Right renal pelvis (tissue), 4 donors: ENCODE measurements around the gene ASB11. TPM values are rescaled to one million over a fixed set of nuclear protein-coding genes. Genes with fewer than 3 reads are reported as not detected.

ENCODE experiments used
- DNase-seq, 4 donors: peaks; one replicate each; pipeline ENCODE4 v3.0.0-alpha.2; 2013; ENCODE audit warnings: low read depth in 4 of 4, low spot score in 3 of 4, missing footprints in 1 of 4
- polyA plus RNA-seq, 4 donors: library from polyadenylated mRNA; unstranded; fragments of 120-200 nt; gene quantifications; one replicate each; pipeline ENCODE4 v1.2.1, GENCODE V29; 2013; ENCODE audit not compliant: insufficient read length in 4 of 4

ASB11 gene, protein sequence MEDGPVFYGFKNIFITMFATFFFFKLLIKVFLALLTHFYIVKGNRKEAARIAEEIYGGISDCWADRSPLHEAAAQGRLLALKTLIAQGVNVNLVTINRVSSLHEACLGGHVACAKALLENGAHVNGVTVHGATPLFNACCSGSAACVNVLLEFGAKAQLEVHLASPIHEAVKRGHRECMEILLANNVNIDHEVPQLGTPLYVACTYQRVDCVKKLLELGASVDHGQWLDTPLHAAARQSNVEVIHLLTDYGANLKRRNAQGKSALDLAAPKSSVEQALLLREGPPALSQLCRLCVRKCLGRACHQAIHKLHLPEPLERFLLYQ
- polyA plus RNA-seq = under 1 TPM in 1 of 4 donors, not detected in 3; 0.03 TPM

DNA sequence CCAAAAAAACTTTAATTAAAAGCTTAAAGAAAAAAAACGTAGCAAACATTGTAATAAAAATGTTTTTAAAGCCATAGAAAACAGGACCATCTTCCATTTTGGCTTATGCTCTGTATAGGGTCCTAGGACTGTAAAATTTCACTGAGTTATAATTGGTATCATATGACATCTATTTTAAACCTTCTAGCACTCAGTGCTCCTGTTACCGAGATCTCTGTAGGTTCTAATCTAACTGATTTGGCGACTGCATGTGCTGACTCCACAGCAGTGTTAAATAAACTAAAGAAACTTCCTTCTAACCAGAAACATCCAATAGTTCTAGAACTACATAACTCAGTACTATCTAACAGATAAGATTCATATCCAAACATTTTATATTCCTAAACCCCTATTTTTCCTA is at the start of gene ASB11:
TSS of gene ASB11 (minus strand) at position 132 of the 400 bp plus-strand sequence. CDS start at position 97, 35 bp downstream.
- no peak for DNase-seq

GRCh38 chrX:15359701-15360100 is 44.3 kb upstream of the ASB11 start:
- DNase-seq = no peak

DNA sequence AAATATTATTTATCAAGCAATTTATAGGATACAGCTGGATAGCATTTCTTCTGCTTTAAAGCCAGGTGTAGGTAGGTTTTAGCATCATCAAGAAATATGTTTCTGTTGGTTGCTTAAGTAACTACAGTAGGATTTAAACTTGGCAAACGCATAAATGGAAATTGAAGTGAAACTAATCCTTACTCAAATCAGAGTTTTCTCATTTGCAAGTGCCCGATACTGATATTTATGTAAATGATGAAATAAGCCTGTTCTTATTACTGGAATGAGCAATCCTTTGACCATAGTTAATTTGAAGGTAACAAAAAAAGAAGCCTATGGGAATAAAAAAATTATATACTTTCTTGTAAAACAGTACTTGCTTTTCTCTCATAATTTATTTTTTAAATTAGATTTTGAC is 43.1 kb upstream of the ASB11 start:
- no peak for DNase-seq

GRCh38 chrX:15356444-15356843 is 41.0 kb upstream of the ASB11 start:
- DNase-seq = no peak

GRCh38 chrX:15350329-15350996 is 35.0 kb upstream of the ASB11 start:
- DNase-seq = no peak

GRCh38 chrX:15349046-15349445 is 33.6 kb upstream of the ASB11 start:
- peak in 3 of 4 donors; percentile 23 to 38 (median 38) for DNase-seq

DNA sequence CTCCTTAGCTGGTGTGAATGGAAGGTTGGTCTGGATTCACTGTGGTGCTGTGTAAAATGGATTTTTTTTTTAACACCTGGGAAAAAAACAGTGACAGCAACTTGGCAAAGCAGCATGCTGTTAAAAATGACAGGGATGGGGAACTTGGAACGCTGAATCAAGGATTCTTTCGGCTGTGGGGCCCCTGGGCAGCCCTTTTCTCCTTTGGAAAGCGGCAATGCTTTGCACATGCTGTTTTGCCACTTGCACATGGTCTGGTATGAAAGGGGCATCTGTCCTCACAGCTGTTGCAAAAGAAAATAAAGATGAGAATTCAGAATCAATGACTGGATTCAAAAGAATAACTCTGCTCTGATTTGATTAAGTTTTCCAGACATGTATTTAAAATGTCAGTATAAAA is 30.5 kb upstream of the ASB11 start:
- DNase-seq = no peak

GRCh38 chrX:15344106-15344505 is 28.7 kb upstream of the ASB11 start:
- DNase-seq = no peak

GRCh38 chrX:15343075-15343476 is 27.6 kb upstream of the ASB11 start:
- DNase-seq = no peak

GRCh38 chrX:15340867-15341266 is 25.4 kb upstream of the ASB11 start:
- DNase-seq = no peak

DNA sequence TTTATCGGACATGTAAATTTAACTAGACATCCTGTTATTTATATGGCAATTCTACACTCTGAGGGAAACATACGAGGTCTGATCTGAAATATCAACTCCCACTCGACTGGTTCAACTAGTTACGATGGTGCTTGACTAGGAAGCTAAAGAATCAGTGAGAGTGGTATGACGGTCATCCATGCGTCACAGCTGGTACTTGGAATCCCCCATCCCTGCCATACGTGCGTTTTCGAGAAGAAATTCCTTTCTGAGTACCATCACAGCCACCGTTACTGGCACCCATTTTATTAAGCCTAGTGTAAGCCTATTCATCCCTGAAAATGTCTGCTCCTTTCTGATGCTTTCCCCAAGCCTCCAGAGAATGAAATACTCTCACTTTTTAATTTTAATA is 20.6 kb upstream of the ASB11 start:
- DNase-seq = peak in 3 of 4 donors; percentile 10 to 44 (median 10)

GRCh38 chrX:15335135-15336022 is 19.9 kb upstream of the ASB11 start, which contains the start of gene PIGA:
PIGA (minus strand) TSS chrX:15335523; CDS start chrX:15331930, 3,593 bp downstream.
- DNase-seq = peak; percentile 81 to 88 (median 86)

DNA sequence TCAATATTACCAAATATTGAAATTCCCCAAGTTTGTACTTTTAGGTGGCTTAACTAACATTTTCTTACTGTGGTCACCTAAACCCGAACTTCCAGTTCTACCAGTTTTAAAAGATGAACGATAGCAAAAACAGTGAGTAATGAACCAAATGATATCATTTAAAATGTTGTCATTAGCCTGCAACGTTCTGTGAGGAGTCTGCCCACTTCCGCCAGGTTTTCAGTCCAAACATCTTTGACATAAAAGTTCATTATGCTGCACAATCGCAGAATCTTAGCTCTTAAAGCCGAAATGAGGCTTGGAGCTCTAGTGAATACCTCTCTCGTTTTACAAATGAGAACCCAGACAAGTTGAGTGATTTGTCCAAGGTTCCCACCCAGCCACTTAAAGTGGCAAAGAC is 19.1 kb upstream of the ASB11 start:
- no peak for DNase-seq

GRCh38 chrX:15328821-15329220 is 13.4 kb upstream of the ASB11 start:
- no peak for DNase-seq

DNA sequence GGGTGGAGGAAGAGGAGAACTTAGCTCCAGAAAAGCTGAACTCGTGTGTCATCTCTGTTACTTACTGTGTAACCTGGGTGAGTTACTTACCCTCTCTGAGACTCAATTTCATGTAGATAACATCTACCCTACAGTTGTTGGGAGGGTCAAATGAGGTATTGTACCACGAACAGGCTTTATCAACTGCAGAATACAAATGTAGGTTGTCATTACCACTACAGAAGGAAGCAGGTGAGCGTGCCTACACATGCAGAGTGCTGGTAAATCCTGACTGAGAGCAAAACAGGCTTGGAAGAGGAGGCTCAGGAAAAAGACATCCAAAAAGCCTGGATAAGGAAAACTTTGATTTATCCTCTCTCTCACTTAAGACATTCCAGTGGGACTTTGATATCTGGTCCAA is 12.7 kb upstream of the ASB11 start:
- no peak for DNase-seq

DNA sequence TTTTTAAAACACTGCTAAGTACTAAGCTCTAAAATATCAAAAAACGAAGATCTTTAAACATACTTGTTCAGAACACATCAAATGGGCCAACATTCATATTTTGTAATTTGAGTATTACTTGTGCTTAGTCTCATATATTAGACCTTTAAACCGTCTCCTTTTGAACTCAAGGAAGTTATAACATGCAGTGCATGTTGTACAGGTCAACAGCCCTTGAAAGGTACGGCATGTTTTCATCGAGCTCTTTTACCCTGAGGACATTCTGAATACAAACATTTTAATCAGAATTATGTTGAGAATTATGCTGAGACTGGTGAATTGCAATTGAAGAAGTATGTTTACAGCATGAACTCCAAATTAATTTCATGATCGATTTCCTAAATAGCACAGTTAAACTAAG is 7.0 kb upstream of the ASB11 start:
- no peak for DNase-seq

- no peak for DNase-seq
Measured at GRCh38 chrX:15322072-15322471, 6.6 kb upstream of the ASB11 start.

GRCh38 chrX:15321447-15321846 is 6.0 kb upstream of the ASB11 start:
- DNase-seq = no peak

- DNase-seq = no peak
Measured at GRCh38 chrX:15320297-15320696, 4.9 kb upstream of the ASB11 start.

DNA sequence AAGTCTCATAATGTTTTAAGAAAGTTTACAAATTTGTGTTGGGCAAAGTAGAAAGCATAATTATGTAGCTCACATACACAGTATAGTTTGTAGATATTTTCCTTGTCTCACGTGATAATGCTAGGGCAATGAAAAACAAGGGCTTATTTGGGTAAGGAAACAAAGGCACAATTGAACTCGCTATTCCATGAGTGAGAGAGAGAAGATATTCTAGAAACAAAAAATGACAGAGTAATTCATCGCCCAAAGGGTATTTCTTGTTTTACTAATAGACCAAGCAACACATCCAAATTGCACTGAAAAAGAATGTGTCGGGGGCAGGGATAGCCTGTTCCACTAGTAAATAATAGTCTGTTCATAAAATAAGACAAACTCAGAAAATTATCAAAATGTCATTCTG is 3.6 kb upstream of the ASB11 start:
- DNase-seq = no peak

DNA sequence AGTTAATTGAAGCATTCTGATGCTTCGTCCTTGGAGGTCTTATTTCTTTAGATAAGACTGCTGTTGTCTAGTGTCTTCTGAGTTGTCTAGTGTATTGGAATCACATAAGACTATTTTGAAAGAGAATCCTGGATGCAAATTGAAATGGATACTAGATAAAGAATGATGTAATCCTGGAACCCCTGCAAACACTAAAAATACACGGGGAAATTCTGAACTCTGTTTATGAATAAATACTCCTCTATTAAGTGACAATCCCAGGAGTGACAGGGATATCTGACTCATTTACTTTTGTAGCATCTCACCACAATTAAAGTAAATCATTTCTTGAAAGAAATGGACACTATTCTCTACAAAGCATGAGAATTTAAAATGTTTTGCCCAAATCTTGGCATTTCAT is 968 bp downstream of the ASB11 start:
- no peak for DNase-seq
